Heart right ventricle (tissue), 16 donors: ENCODE measurements around the gene SLC10A3. TPM values are rescaled to one million over a fixed set of nuclear protein-coding genes. Genes with fewer than 3 reads are reported as not detected.

Experiments used
- ATAC-seq, 8 donors: fragments of 200-7000 bp; cut with Tn5 transposase; one replicate each; pipeline ENCODE4 v1.9.1; 2020; ENCODE audit warnings: mild to moderate bottlenecking in 8 of 8, moderate library complexity in 8 of 8, moderate number of reproducible peaks in 1 of 8
- DNase-seq, 2 donors: peaks; one replicate each; pipeline ENCODE4 v3.0.0-alpha.2; 2020
- H3K27ac ChIP-seq, 10 donors: fragments of 200-600 bp; sonication (generic) in 2 of 10; one replicate each; pipeline versions ENCODE4 v1.5.0 to v1.8.0; 2020 to 2022; ENCODE audit warnings: mild to moderate bottlenecking in 3 of 10
- H3K27me3 ChIP-seq, 7 donors: fragments of 200-600 bp; one replicate each; pipeline ENCODE4 v1.8.0; 2021 to 2022; ENCODE audit warnings: mild to moderate bottlenecking in 2 of 7
- H3K36me3 ChIP-seq, 9 donors: fragments of 200-600 bp; sonication (generic) in 1 of 9; one replicate each; pipeline versions ENCODE4 v1.5.0 to v1.8.0; 2020 to 2022; ENCODE audit warnings: mild to moderate bottlenecking in 2 of 9
- H3K4me1 ChIP-seq, 9 donors: fragments of 200-600 bp; sonication (generic) in 1 of 9; one replicate each; pipeline versions ENCODE4 v1.5.0 to v1.8.0; 2020 to 2022; ENCODE audit warnings: mild to moderate bottlenecking in 4 of 9
- H3K4me3 ChIP-seq, 10 donors: fragments of 200-600 bp; sonication (generic) in 2 of 10; one replicate each; pipeline versions ENCODE4 v1.5.0 to v1.8.0; 2020 to 2022; ENCODE audit warnings: mild to moderate bottlenecking in 7 of 10, moderate library complexity in 2 of 10
- H3K9me3 ChIP-seq, 11 donors: fragments of 200-600 bp in 10 of 11; sonication (generic) in 2 of 11; one replicate each; pipeline versions ENCODE4 v1.5.0 to v1.8.0; 2013 to 2022; ENCODE audit warnings: mild to moderate bottlenecking in 2 of 11, control low read depth in 1 of 11, moderate library complexity in 1 of 11
- WGBS, 2 donors: extraction: QIAGEN DNeasy Blood & Tissue Kit; methylation state at CpG; one replicate each; pipeline ENCODE4 v1.1.7; 2013; ENCODE audit warnings: inconsistent platforms in 1 of 2; 5-methylcytosine and 5-hydroxymethylcytosine counted together
- intact Hi-C, 10 donors: fragments of 100-400 bp; cut with DNase I; formaldehyde crosslinking; loops; one replicate each; pipeline versions ENCODE4 v1.11.1 to v1.14.2; 2022
- polyA plus RNA-seq, 2 donors: library from polyadenylated mRNA; stranded (reverse); fragments of 200-250 nt; gene quantifications; one replicate each; pipeline ENCODE4 v1.2.3, GENCODE V29; 2013
- total RNA-seq, 10 donors: library from RNA; stranded (reverse); fragmentation: NEBNext Ultra II Directional in 3 of 10; extraction: Animal tissue kit (Norgen Biotek cat#: 25700) in 3 of 10; gene quantifications; one replicate each; pipeline versions ENCODE4 v1.2.1 to v1.2.4, GENCODE V29; 2021 to 2023
- TF ChIP-seq, protein P1 (sequence below), 9 donors: fragments of 200-600 bp; sonication (generic) in 2 of 9; IDR thresholded peaks; one replicate each; pipeline versions ENCODE4 v1.5.0 to v1.8.0; 2021 to 2022; ENCODE audit warnings: antibody characterized with exemption in 9 of 9, mild to moderate bottlenecking in 5 of 9, moderate library complexity in 1 of 9
- donor health status: Arrhythmogenic right ventricular cardiomyopathy.
- donor health status: ischemic (EF 13 %, LVEDD 7.1; RV severe dilation, severe dysfunction).
- donor health status: healthy with polysubstance abuse.
- donor health status: DM: no; HTN: yes; CAD: no.
- donor health status: DM: no; HTN: no; CAD: no.
- donor health status: ischemic (EF 25% LVEDD 6.9; RV normal size, moderate dysfunction).
- donor health status: ischemic (EF 25% LVEDD 5.7; RV mildly dilated, moderate dysfunction).
- donor health status: healthy.
- donor health status: DM: yes; HTN: yes; CAD: no.
- donor health status: Ischemic cardiomyopathy.
- donor health status: ischemic (EF 35%, LVEDD 5.7; RV mildly dilated, moderate dysfunction).
- donor health status: nonischemic (EF 11% LVEDD 7.7; RV severe dilation, severe dysfunction).
- donor health status: DM: yes; HTN: yes; CAD: no.
- donor health status: PGD.
- donor health status: ischemic (EF 29% LVEDD 5.4; RV normal size, mild dysfunction).
- donor health status: nonischemic (EF 23%, LVEDD 6.1; RV moderate dilation, normal function).

Gene SLC10A3
- total and polyA plus RNA-seq, 12 donors, result 8.7 to 38.1 (median 12.1) TPM

DNA sequence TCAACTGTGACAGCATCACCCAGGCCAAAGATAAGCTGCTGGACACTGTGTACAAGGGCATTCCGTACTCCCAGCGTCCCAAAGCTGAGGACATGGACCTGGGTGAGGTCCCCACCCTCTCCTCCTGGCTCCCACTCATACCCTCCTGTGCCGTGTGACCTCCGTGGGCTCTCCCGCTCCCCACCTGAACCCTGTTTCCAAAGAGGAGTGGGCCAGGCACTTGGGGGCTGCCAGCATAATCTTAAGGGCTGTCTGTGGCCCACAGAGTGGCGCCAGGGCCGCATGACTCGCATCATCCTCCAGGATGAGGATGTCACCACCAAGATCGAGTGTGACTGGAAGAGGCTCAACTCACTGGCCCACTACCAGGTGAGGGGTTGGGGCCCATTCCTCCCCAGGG, 21.3 kb downstream of the SLC10A3 start:
- intact Hi-C loops, result no loop called here
- 88 to 94% methylated on average over 9 of the region's 9 CpGs for WGBS, 2 donors
- TF ChIP-seq, protein P1, sequence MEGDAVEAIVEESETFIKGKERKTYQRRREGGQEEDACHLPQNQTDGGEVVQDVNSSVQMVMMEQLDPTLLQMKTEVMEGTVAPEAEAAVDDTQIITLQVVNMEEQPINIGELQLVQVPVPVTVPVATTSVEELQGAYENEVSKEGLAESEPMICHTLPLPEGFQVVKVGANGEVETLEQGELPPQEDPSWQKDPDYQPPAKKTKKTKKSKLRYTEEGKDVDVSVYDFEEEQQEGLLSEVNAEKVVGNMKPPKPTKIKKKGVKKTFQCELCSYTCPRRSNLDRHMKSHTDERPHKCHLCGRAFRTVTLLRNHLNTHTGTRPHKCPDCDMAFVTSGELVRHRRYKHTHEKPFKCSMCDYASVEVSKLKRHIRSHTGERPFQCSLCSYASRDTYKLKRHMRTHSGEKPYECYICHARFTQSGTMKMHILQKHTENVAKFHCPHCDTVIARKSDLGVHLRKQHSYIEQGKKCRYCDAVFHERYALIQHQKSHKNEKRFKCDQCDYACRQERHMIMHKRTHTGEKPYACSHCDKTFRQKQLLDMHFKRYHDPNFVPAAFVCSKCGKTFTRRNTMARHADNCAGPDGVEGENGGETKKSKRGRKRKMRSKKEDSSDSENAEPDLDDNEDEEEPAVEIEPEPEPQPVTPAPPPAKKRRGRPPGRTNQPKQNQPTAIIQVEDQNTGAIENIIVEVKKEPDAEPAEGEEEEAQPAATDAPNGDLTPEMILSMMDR (IDR thresholded peaks at IDR 0.05), result no peak
- ATAC-seq (no peak), DNase-seq (no peak)
- Histone ChIP-seq H3K4me1 (no peaks in the 10 kb centered on the region), H3K27ac (no peak overlapping the region), H3K4me3 (no peak overlapping the region), H3K36me3 (peaks cover 0 to 81% (median 0%) of the 10 kb centered on the region in 9 donors), H3K27me3 (no peaks in the 10 kb centered on the region), H3K9me3 (no peaks in the 10 kb centered on the region)

DNA sequence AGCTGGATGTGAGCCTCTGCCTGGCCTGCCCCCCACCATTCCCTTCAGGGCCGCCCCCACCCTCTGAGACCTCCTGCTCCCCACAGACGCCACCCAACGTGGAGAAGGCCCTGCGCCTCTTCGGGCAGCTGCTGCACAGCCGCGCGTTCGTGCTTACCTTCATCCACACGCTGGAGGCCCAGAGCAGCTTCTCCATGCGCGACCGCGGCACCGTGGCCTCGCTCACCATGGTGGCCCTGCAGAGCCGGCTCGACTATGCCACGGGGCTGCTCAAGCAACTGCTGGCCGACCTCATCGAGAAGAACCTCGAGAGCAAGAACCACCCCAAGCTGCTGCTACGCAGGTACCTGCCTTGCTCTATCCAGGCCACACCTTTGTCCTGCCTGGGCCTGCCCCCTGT, 22.2 kb downstream of the SLC10A3 start:
- no peak overlapping the region for H3K27ac ChIP-seq
- no peak overlapping the region for H3K4me3 ChIP-seq
- no peak for ATAC-seq
- no peaks in the 10 kb centered on the region for H3K27me3 ChIP-seq
- WGBS, 2 donors, result 95 to 96% methylated on average over 20 to 23 of the region's 23 CpGs
- no peaks in the 10 kb centered on the region for H3K9me3 ChIP-seq
- H3K4me1 ChIP-seq, result no peaks in the 10 kb centered on the region
- TF ChIP-seq, protein P1 (IDR thresholded peaks at IDR 0.05), result no peak
- intact Hi-C loops, result no loop called here
- peaks cover 0 to 89% (median 0%) of the 10 kb centered on the region in 9 donors for H3K36me3 ChIP-seq
- no peak for DNase-seq

DNA sequence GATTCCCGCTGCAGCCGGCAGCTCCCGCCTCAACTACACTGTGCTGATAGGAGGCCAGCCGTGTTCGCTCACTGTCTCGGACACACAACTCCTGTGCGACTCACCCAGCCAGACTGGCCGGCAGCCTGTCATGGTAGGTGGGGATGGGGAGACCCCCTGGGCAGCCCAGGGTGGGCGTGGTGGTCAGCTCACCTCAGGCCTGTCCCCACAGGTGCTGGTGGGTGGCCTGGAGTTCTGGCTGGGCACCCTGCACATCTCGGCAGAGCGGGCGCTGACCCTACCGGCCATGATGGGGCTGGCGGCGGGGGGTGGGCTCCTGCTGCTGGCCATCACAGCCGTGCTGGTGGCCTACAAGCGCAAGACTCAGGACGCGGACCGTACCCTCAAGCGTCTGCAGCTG, 22.9 kb downstream of the SLC10A3 start:
- Histone ChIP-seq H3K4me1 (no peaks in the 10 kb centered on the region), H3K27me3 (no peaks in the 10 kb centered on the region), H3K36me3 (peaks cover 0 to 87% (median 0%) of the 10 kb centered on the region in 9 donors), H3K27ac (no peak overlapping the region), H3K4me3 (no peak overlapping the region), H3K9me3 (no peaks in the 10 kb centered on the region)
- WGBS, 2 donors, result 94 to 97% methylated on average over 16 to 18 of the region's 21 CpGs
- no peak for ATAC-seq
- TF ChIP-seq, protein P1 (IDR thresholded peaks at IDR 0.05), result no peak
- intact Hi-C loops, result no loop called here
- DNase-seq, result no peak

- H3K4me1 ChIP-seq, result no peaks in the 10 kb centered on the region
- no peaks in the 10 kb centered on the region for H3K9me3 ChIP-seq
- WGBS, 2 donors, result 93 to 94% methylated on average over 10 to 15 of the region's 15 CpGs
- H3K27ac ChIP-seq, result no peak overlapping the region
- peaks cover 0 to 91% (median 0%) of the 10 kb centered on the region in 9 donors for H3K36me3 ChIP-seq
- H3K4me3 ChIP-seq, result no peak overlapping the region
- TF ChIP-seq, protein P1 (IDR thresholded peaks at IDR 0.05), result no peak
- no peak for DNase-seq
- no peaks in the 10 kb centered on the region for H3K27me3 ChIP-seq
- no peak for ATAC-seq
- intact Hi-C loops, result no loop called here
Observed at GRCh38 chrX:154466907-154467306, 23.5 kb downstream of the SLC10A3 start.
